ENCODE measurements around the gene WDR11. TPM values are rescaled to one million over a fixed set of nuclear protein-coding genes. Genes with fewer than 3 reads are reported as not detected.

The WDR11 gene
- total RNA-seq, 1 experiment from 2014 or later: 48.3 TPM

GRCh38 chr10:120832106-120832505 is 19.1 kb upstream of the WDR11 start:
- ChIA-PET POLR2A (no interaction called here), CTCF (no interaction called here), RAD21 (ENCODE audit: low non-redundant PET in 1 of 2, low total read pairs in 2 of 2, uncharacterized antibody in 2 of 2, unreplicated experiment in 2 of 2) (no interaction called here)
- ATAC-seq (no peak), DNase-seq (ENCODE audit: low read depth, low spot score) (no peak)
- Histone ChIP-seq H3K79me2 (ENCODE audit: insufficient read depth, low read length) (no peaks in the 10 kb centered on the region), H3K4me3 (replicated peaks in 1 of 2; ENCODE audit: low read depth in 1 of 2, low read length in 2 of 2) (no peak overlapping the region), H3K27me3 (ENCODE audit: insufficient read depth, low read length) (peaks cover 22% of the 10 kb centered on the region; the same call in 1 of the 2 replicates), H3K4me2 (ENCODE audit: low read length) (no peak overlapping the region), H4K20me1 (ENCODE audit: insufficient read depth) (no peaks in the 10 kb centered on the region), H3K27ac (ENCODE audit: low read depth, low read length) (no peak overlapping the region), H3K9me3 (ENCODE audit: control insufficient read depth in 1 of 2, insufficient read depth in 1 of 2, low read depth in 1 of 2, low read length in 2 of 2) (no peaks in the 10 kb centered on the region), H2AFZ (ENCODE audit: low read depth, low read length, poor library complexity, severe bottlenecking) (no peak overlapping the region), H3K4me1 (ENCODE audit: control insufficient read depth in 1 of 2, insufficient read depth in 2 of 2, low read length in 2 of 2) (no peaks in the 10 kb centered on the region), H3K9ac (ENCODE audit: low read length) (no peak overlapping the region), H3K9me2 (ENCODE audit: insufficient read depth) (no peaks in the 10 kb centered on the region), H3K36me3 (ENCODE audit: control insufficient read depth in 1 of 2, insufficient read depth in 2 of 2, low read length in 2 of 2) (no peaks in the 10 kb centered on the region)
- TF ChIP-seq TCF7L2 (IDR thresholded peaks at IDR 0.05; ENCODE audit: borderline replicate concordance, extremely low read depth, insufficient read depth, insufficient read length) (no peak), ELF1 (IDR thresholded peaks at IDR 0.05; ENCODE audit: borderline replicate concordance, low read depth) (no peak), RAD21 (IDR thresholded peaks at IDR 0.05; ENCODE audit: low read depth) (no peak), CEBPB (IDR thresholded peaks at IDR 0.05; ENCODE audit: low read depth) (no peak), POLR2AphosphoS5 (IDR thresholded peaks at IDR 0.05; ENCODE audit: low read depth, low read length) (no peak), FOSL1 (IDR thresholded peaks at IDR 0.05; ENCODE audit: low read depth) (no peak), JUND (IDR thresholded peaks at IDR 0.05) (no peak), SRF (IDR thresholded peaks at IDR 0.05; ENCODE audit: low read depth) (no peak), ZFX (IDR thresholded peaks at IDR 0.05) (no peak), EGR1 (IDR thresholded peaks at IDR 0.05; ENCODE audit: low read depth) (no peak), MAX (IDR thresholded peaks at IDR 0.05) (no peak), ATF3 (IDR thresholded peaks at IDR 0.05) (no peak), EZH2 (IDR thresholded peaks at IDR 0.05) (no peak), SIN3A (IDR thresholded peaks at IDR 0.05; ENCODE audit: low read depth) (no peak), SP1 (IDR thresholded peaks at IDR 0.05; ENCODE audit: low read depth) (no peak)
- intact Hi-C loops (cut with micrococcal nuclease): no loop called here
- BruUV-seq (replicated peaks): no TSS peak

Measured in HCT116 (cell line).